Vagina (tissue), 2 donors: ENCODE results near the gene AHCYL2.
"Not testable (repeated sequence)": the region's sequence is repeated elsewhere in the genome, so short reads cannot be mapped to it uniquely, and the experiment has no call there.

ENCODE experiments used
- CTCF ChIP-seq, 3 experiments: fragments of 450-650 bp in 2 of 3; fragments of 200-600 bp in 1 of 3; sonication (generic) in 1 of 3; IDR thresholded peaks; one replicate each; pipeline ENCODE4 v1.5.1; 2017 to 2019; ENCODE audit warnings: antibody characterized with exemption in 3 of 3, mild to moderate bottlenecking in 2 of 3, moderate library complexity in 2 of 3
- POLR2A ChIP-seq, 2 donors: fragments of 450-650 bp; IDR thresholded peaks; one replicate each; pipeline ENCODE4 v1.6.1; 2017; ENCODE audit warnings: antibody characterized with exemption in 2 of 2, mild to moderate bottlenecking in 2 of 2, moderate library complexity in 2 of 2
- POLR2AphosphoS5 ChIP-seq, 2 donors: sonication (generic); formaldehyde crosslinking; IDR thresholded peaks; one replicate each; pipeline ENCODE4 v1.9.0; 2017; ENCODE audit warnings: antibody characterized with exemption in 2 of 2, mild to moderate bottlenecking in 2 of 2, low read depth in 1 of 2; ENCODE audit not compliant: insufficient read depth in 1 of 2

GRCh38 chr7:129215691-129216090, 9.1 kb upstream of the AHCYL2 start:
- not testable (repeated sequence) for TF ChIP-seq CTCF (IDR thresholded peaks at IDR 0.05); POLR2A (IDR thresholded peaks at IDR 0.05); POLR2AphosphoS5 (IDR thresholded peaks at IDR 0.05; ENCODE audit: insufficient read depth in 1 of 2, low read depth in 1 of 2)
